H9 (cell line): ENCODE data around the gene HOXC13. TPM values are rescaled to one million over a fixed set of nuclear protein-coding genes. Genes with fewer than 3 reads are reported as not detected.
A peak's percentile ranks its signal among the peaks of the same experiment; 100 is the strongest.

Experiments used
- DNase-seq: peaks from one replicate; pipeline ENCODE4 v3.0.0-alpha.2; 2017
- H2AFZ ChIP-seq: one replicate; pipeline ENCODE4 v1.6.1; 2013; ENCODE audit warnings: mild to moderate bottlenecking, low read length, control low read depth, moderate library complexity
- H2AK5ac ChIP-seq: 2 replicates; pipeline ENCODE4 v1.6.1; 2013; ENCODE audit warnings: low read length, control low read depth, mixed read lengths; ENCODE audit not compliant: insufficient read length
- H2BK120ac ChIP-seq: one replicate; pipeline ENCODE4 v1.6.1; 2013; ENCODE audit warnings: low read depth, mild to moderate bottlenecking, low read length, control low read depth, inconsistent platforms; ENCODE audit not compliant: poor library complexity, severe bottlenecking
- H2BK12ac ChIP-seq: 2 replicates; pipeline ENCODE4 v1.6.1; 2013; ENCODE audit warnings: low read length, control low read depth, mixed read lengths, low read depth; ENCODE audit not compliant: insufficient read length
- H2BK15ac ChIP-seq: 2 replicates; pipeline ENCODE4 v1.6.1; 2013; ENCODE audit warnings: low read depth, low read length, control low read depth
- H2BK20ac ChIP-seq: one replicate; pipeline ENCODE4 v1.6.1; 2013; ENCODE audit warnings: low read depth, mild to moderate bottlenecking, low read length, control low read depth, inconsistent platforms; ENCODE audit not compliant: poor library complexity, severe bottlenecking
- H2BK5ac ChIP-seq: 2 replicates; pipeline ENCODE4 v1.6.1; 2013; ENCODE audit warnings: low read length, control low read depth, mixed read lengths; ENCODE audit not compliant: insufficient read length
- H3K14ac ChIP-seq: 2 replicates; pipeline ENCODE4 v1.6.1; 2013; ENCODE audit warnings: low read length, control low read depth; ENCODE audit not compliant: insufficient read depth
- H3K18ac ChIP-seq: 2 replicates; pipeline ENCODE4 v1.6.1; 2013; ENCODE audit warnings: low read depth, mild to moderate bottlenecking, mixed read lengths, low read length, control low read depth; ENCODE audit not compliant: insufficient read length
- H3K23ac ChIP-seq: 2 replicates; pipeline ENCODE4 v1.6.1; 2013; ENCODE audit warnings: low read length, control low read depth, mixed read lengths, low read depth; ENCODE audit not compliant: insufficient read length
- H3K23me2 ChIP-seq: 2 replicates; pipeline ENCODE4 v1.6.1; 2013; ENCODE audit warnings: low read depth, mild to moderate bottlenecking, mixed read lengths, low read length, control low read depth; ENCODE audit not compliant: insufficient read length, poor library complexity, severe bottlenecking
- H3K27ac ChIP-seq: 2 replicates; pipeline ENCODE4 v1.5.1; 2013; ENCODE audit warnings: low read length, control low read depth, mixed read lengths, low read depth; ENCODE audit not compliant: insufficient read length
- H3K27me3 ChIP-seq: 2 replicates; pipeline ENCODE4 v1.6.1; 2013; ENCODE audit warnings: low read length, control low read depth, inconsistent platforms; ENCODE audit not compliant: insufficient read depth
- H3K4ac ChIP-seq: 2 replicates; pipeline ENCODE4 v1.6.1; 2013; ENCODE audit warnings: low read depth, mild to moderate bottlenecking, control low read depth, inconsistent platforms, low read length, moderate library complexity
- H3K4me1 ChIP-seq: 2 replicates; pipeline ENCODE4 v1.6.1; 2013; ENCODE audit warnings: low read length, control low read depth, inconsistent platforms; ENCODE audit not compliant: insufficient read depth
- H3K4me2 ChIP-seq: 2 replicates; pipeline ENCODE4 v1.6.1; 2013; ENCODE audit warnings: low read length, control low read depth, mixed read lengths; ENCODE audit not compliant: insufficient read length, insufficient read depth
- H3K56ac ChIP-seq: 2 replicates; pipeline ENCODE4 v1.6.1; 2013; ENCODE audit warnings: low read depth, mild to moderate bottlenecking, mixed read lengths, low read length, control low read depth; ENCODE audit not compliant: insufficient read length
- H3K79me1 ChIP-seq: 2 replicates; pipeline ENCODE4 v1.6.1; 2013; ENCODE audit warnings: low read depth, mild to moderate bottlenecking, moderate library complexity, low read length, control low read depth, inconsistent platforms; ENCODE audit not compliant: insufficient read depth, poor library complexity, severe bottlenecking
- H3K79me2 ChIP-seq: 2 replicates; pipeline ENCODE4 v1.6.1; 2013; ENCODE audit warnings: low read length, control low read depth, inconsistent platforms; ENCODE audit not compliant: insufficient read depth
- H3K9ac ChIP-seq: 2 replicates; pipeline ENCODE4 v1.6.1; 2013; ENCODE audit warnings: low read length, control low read depth, mixed read lengths; ENCODE audit not compliant: insufficient read length; ENCODE audit errors: extremely low read depth
- H3K9me3 ChIP-seq: one replicate; pipeline ENCODE4 v1.6.1; 2013; ENCODE audit warnings: low read depth, low read length, inconsistent platforms; ENCODE audit not compliant: control insufficient read depth
- H3T11ph ChIP-seq: one replicate; pipeline ENCODE4 v1.6.1; 2013; ENCODE audit warnings: mild to moderate bottlenecking, low read length, control low read depth, inconsistent platforms
- H4K20me1 ChIP-seq: one replicate; pipeline ENCODE4 v1.6.1; 2013; ENCODE audit not compliant: control insufficient read depth, insufficient read length, insufficient read depth
- H4K5ac ChIP-seq: 2 replicates; pipeline ENCODE4 v1.6.1; 2013; ENCODE audit warnings: low read depth, mild to moderate bottlenecking, mixed read lengths, low read length, control low read depth; ENCODE audit not compliant: insufficient read length
- H4K8ac ChIP-seq: replicated peaks from 2 replicates; pipeline ENCODE4 v1.6.1; 2013; ENCODE audit warnings: low read length, control low read depth, mixed read lengths, low read depth; ENCODE audit not compliant: insufficient read length
- H4K91ac ChIP-seq: 2 replicates; pipeline ENCODE4 v1.6.1; 2013; ENCODE audit warnings: low read depth, mild to moderate bottlenecking, moderate library complexity, mixed read lengths, low read length, control low read depth; ENCODE audit not compliant: insufficient read length
- H3K27ac Mint-ChIP-seq, 3 experiments: 2 replicates in 2 of 3; 3 replicates in 1 of 3; pipeline ENCODE4 v1.8.0; 2020 to 2021; ENCODE audit warnings: mixed read lengths in 3 of 3, mild to moderate bottlenecking in 1 of 3, moderate library complexity in 1 of 3
- H3K27me3 Mint-ChIP-seq: 2 replicates; pipeline ENCODE4 v1.8.0; 2021; ENCODE audit warnings: low read depth, mild to moderate bottlenecking, moderate library complexity, mixed read lengths
- H3K36me3 Mint-ChIP-seq, 3 experiments: 2 replicates in 2 of 3; 3 replicates in 1 of 3; pipeline ENCODE4 v1.8.0; 2020 to 2021; ENCODE audit warnings: low read depth in 3 of 3, mixed read lengths in 3 of 3; ENCODE audit not compliant: insufficient read depth in 1 of 3
- H3K4me1 Mint-ChIP-seq, 2 experiments: 2 replicates each; pipeline ENCODE4 v1.8.0; 2020; ENCODE audit warnings: mixed read lengths in 2 of 2
- H3K4me3 Mint-ChIP-seq, 2 experiments: 2 replicates in 1 of 2; 3 replicates in 1 of 2; pipeline ENCODE4 v1.8.0; 2020 to 2021; ENCODE audit warnings: mild to moderate bottlenecking in 2 of 2, mixed read lengths in 2 of 2, moderate library complexity in 1 of 2
- H3K9me3 Mint-ChIP-seq, 2 experiments: 2 replicates in 1 of 2; 3 replicates in 1 of 2; pipeline ENCODE4 v1.8.0; 2020; ENCODE audit warnings: mild to moderate bottlenecking in 2 of 2, mixed read lengths in 2 of 2, moderate library complexity in 1 of 2
- CTCF ChIP-seq: fragments of 200-600 bp; sonication (generic); conservative IDR thresholded peaks from 3 replicates; pipeline ENCODE4 v1.8.0; 2021; ENCODE audit warnings: antibody characterized with exemption, mild to moderate bottlenecking
- WGBS: extraction: QIAGEN DNeasy Blood & Tissue Kit; methylation state at CpG from one replicate; pipeline ENCODE4 v1.1.7; 2013; ENCODE audit warnings: missing lambda C conversion rate, low lambda C conversion rate, mixed read lengths; ENCODE audit not compliant: insufficient read length; ENCODE audit errors: extremely low coverage; 5-methylcytosine and 5-hydroxymethylcytosine counted together
- total RNA-seq: library from RNA; stranded (reverse); gene quantifications from 2 replicates; pipeline ENCODE4 v1.2.1, GENCODE V29; 2021

The HOXC13 gene
- total RNA-seq, 1 experiment from 2014 or later: not detected

- H4K20me1 ChIP-seq: no peaks in the 10 kb centered on the region
- H2BK5ac ChIP-seq: no peak overlapping the region
- H3K14ac ChIP-seq: no peak overlapping the region
- peaks cover 7 to 26% of the 10 kb centered on the region in 2 experiments for H3K4me1 Mint-ChIP-seq
- WGBS: no CpG with 5 or more reads among the region's 7 CpGs
- H3T11ph ChIP-seq: no peak overlapping the region
- H3K79me1 ChIP-seq: no peaks in the 10 kb centered on the region
- peak overlapping the region in 1 of 2 experiments; percentile 42; a peak in 1 of 5 replicates for H3K4me3 Mint-ChIP-seq
- no peak overlapping the region for H3K23ac ChIP-seq
- H3K56ac ChIP-seq: no peak overlapping the region
- H2BK20ac ChIP-seq: no peak overlapping the region
- no peak overlapping the region for H3K9ac ChIP-seq
- H2BK120ac ChIP-seq: no peak overlapping the region
- no peak overlapping the region for H2AFZ ChIP-seq
- H2AK5ac ChIP-seq: no peak overlapping the region
- H3K9me3 ChIP-seq: no peaks in the 10 kb centered on the region
- no peaks in the 10 kb centered on the region for H3K79me2 ChIP-seq
- H3K27me3 Mint-ChIP-seq: peaks cover 100% of the 10 kb centered on the region
- H3K4me2 ChIP-seq: no peak overlapping the region
- H3K27ac Mint-ChIP-seq: no peak overlapping the region
- H3K23me2 ChIP-seq: no peaks in the 10 kb centered on the region
- no peak overlapping the region for H3K4ac ChIP-seq
- no peak overlapping the region for H3K18ac ChIP-seq
- no peak overlapping the region for H3K27ac ChIP-seq
- H4K91ac ChIP-seq: no peak overlapping the region
- H2BK12ac ChIP-seq: no peak overlapping the region
- no peak for TF ChIP-seq CTCF
- no peak overlapping the region for H2BK15ac ChIP-seq
- H3K27me3 ChIP-seq: peaks cover 99% of the 10 kb centered on the region
- no peaks in the 10 kb centered on the region; a peak in 1 of 5 replicates for H3K9me3 Mint-ChIP-seq
- H3K36me3 Mint-ChIP-seq: no peaks in the 10 kb centered on the region
- H4K5ac ChIP-seq: no peak overlapping the region
- DNase-seq: no peak
- no peaks in the 10 kb centered on the region for H3K4me1 ChIP-seq
- H4K8ac ChIP-seq: no peak overlapping the region
These were observed 53.8 kb downstream of the HOXC13 start for GRCh38 chr12:53992377-53992889.
